Bronchial epithelial cell (primary cell): ENCODE measurements around the gene PGBD5. TPM values are rescaled to one million over a fixed set of nuclear protein-coding genes. Genes with fewer than 3 reads are reported as not detected.
A peak's percentile ranks its signal among the peaks of the same experiment; 100 is the strongest.

Experiments
- DNase-seq: peaks from one replicate; pipeline ENCODE4 v3.0.0-alpha.2; 2010; ENCODE audit warnings: low read depth
- FAIRE-seq: peaks from 2 replicates; lab custom pipeline; 2011; peaks lifted over from hg19 to GRCh38; lab: Jason Lieb, UNC
- H3K27me3 ChIP-seq: 2 replicates; pipeline ENCODE4 v1.5.1; 2011; ENCODE audit warnings: low read length; ENCODE audit not compliant: control insufficient read depth, insufficient read depth
- H3K36me3 ChIP-seq: 2 replicates; pipeline ENCODE4 v1.5.1; 2011; ENCODE audit warnings: low read length; ENCODE audit not compliant: control insufficient read depth, insufficient read depth
- H3K4me3 ChIP-seq: 2 replicates; pipeline ENCODE4 v1.5.1; 2011; ENCODE audit warnings: mild to moderate bottlenecking, low read depth, low read length, control low read depth
- CTCF ChIP-seq: IDR thresholded peaks from 2 replicates; pipeline ENCODE4 v1.5.1; 2011; ENCODE audit warnings: mild to moderate bottlenecking, moderate library complexity, low read length, control low read depth, inconsistent platforms; ENCODE audit not compliant: insufficient read depth, severe bottlenecking
- total RNA-seq: library from RNA; depleted of rRNA; stranded (reverse); fragments of >200 nt; gene quantifications from 2 replicates; pipeline ENCODE4 v1.2.1, GENCODE V29; 2014

The PGBD5 gene
- total RNA-seq, 1 donor from 2014 or later, result under 0.01 TPM

GRCh38 chr1:230310381-230311163 is 115.6 kb downstream of the PGBD5 start:
- DNase-seq (peak; percentile 54), FAIRE-seq (no peak)
- TF ChIP-seq CTCF, result peak; percentile 85

GRCh38 chr1:230309646-230310177 is 116.4 kb downstream of the PGBD5 start:
- Histone ChIP-seq H3K27me3 (no peaks in the 10 kb centered on the region), H3K36me3 (no peaks in the 10 kb centered on the region), H3K4me3 (no peak overlapping the region)
- TF ChIP-seq CTCF, result no peak
- DNase-seq, result no peak
- no peak for FAIRE-seq

More at GRCh38 chr1:230310381-230311163, 115.6 kb downstream of the PGBD5 start:
- H3K36me3 ChIP-seq, result no peaks in the 10 kb centered on the region
- H3K27me3 ChIP-seq, result no peaks in the 10 kb centered on the region
- no peak overlapping the region for H3K4me3 ChIP-seq

GRCh38 chr1:230308821-230309220 is 117.3 kb downstream of the PGBD5 start:
- no peak for TF ChIP-seq CTCF
- Histone ChIP-seq H3K36me3 (no peaks in the 10 kb centered on the region), H3K4me3 (no peak overlapping the region), H3K27me3 (no peaks in the 10 kb centered on the region)
- no peak for FAIRE-seq
- DNase-seq, result no peak

GRCh38 chr1:230308039-230308438 is 118.1 kb downstream of the PGBD5 start:
- Histone ChIP-seq H3K4me3 (no peak overlapping the region), H3K27me3 (no peaks in the 10 kb centered on the region), H3K36me3 (no peaks in the 10 kb centered on the region)
- peak; percentile 91 for DNase-seq
- TF ChIP-seq CTCF, result no peak
- peak; percentile 70 for FAIRE-seq

- FAIRE-seq, result no peak
- Histone ChIP-seq H3K27me3 (no peaks in the 10 kb centered on the region), H3K4me3 (no peak overlapping the region), H3K36me3 (no peaks in the 10 kb centered on the region)
- no peak for TF ChIP-seq CTCF
- DNase-seq, result peak; percentile 80
Observed at GRCh38 chr1:230307213-230307612, 118.9 kb downstream of the PGBD5 start.
